Measurements from ENCODE around the gene GNAT1.
A peak's percentile ranks its signal among the peaks of the same experiment; 100 is the strongest.

GRCh38 chr3:50189274-50189673 is 2.1 kb upstream of the GNAT1 start:
- TF ChIP-seq POLR2A (IDR thresholded peaks at IDR 0.05), result no peak
- peak; percentile 55 to 95 (median 88) for TF ChIP-seq CTCF (IDR thresholded peaks at IDR 0.05)
